Mesenchymal stem cell (in vitro differentiated cells and primary cell): ENCODE data around the gene KCND3.

ENCODE experiments used
- DNase-seq: peaks from one replicate; pipeline ENCODE4 v3.0.0-alpha.2; 2013
- H2AFZ ChIP-seq: one replicate; pipeline ENCODE4 v1.6.1; 2013; ENCODE audit warnings: low read depth, mild to moderate bottlenecking, control low read depth, inconsistent platforms, low read length, moderate library complexity
- H2AK5ac ChIP-seq: 2 replicates; pipeline ENCODE4 v1.6.1; 2013; ENCODE audit warnings: low read length, moderate library complexity, mild to moderate bottlenecking, inconsistent platforms; ENCODE audit not compliant: severe bottlenecking
- H2BK120ac ChIP-seq: one replicate; pipeline ENCODE4 v1.6.1; 2013; ENCODE audit warnings: low read depth, mild to moderate bottlenecking, inconsistent platforms, low read length, moderate library complexity
- H2BK12ac ChIP-seq, 2 experiments: one replicate each; pipeline ENCODE4 v1.6.1; 2013; ENCODE audit warnings: inconsistent platforms in 2 of 2, low read length in 2 of 2, mild to moderate bottlenecking in 2 of 2, moderate library complexity in 2 of 2, control low read depth in 1 of 2
- H2BK15ac ChIP-seq: one replicate; pipeline ENCODE4 v1.6.1; 2013; ENCODE audit warnings: mild to moderate bottlenecking, low read depth, inconsistent platforms; ENCODE audit not compliant: poor library complexity, severe bottlenecking
- H2BK5ac ChIP-seq: 2 replicates; pipeline ENCODE4 v1.6.1; 2013; ENCODE audit warnings: low read depth, mild to moderate bottlenecking, low read length, control low read depth, inconsistent platforms; ENCODE audit not compliant: poor library complexity, severe bottlenecking
- H3K14ac ChIP-seq, 2 experiments: one replicate each; pipeline ENCODE4 v1.6.1; 2013; ENCODE audit warnings: inconsistent platforms in 2 of 2, low read length in 2 of 2, control low read depth in 1 of 2, mild to moderate bottlenecking in 1 of 2, moderate library complexity in 1 of 2
- H3K18ac ChIP-seq, 2 experiments: one replicate each; pipeline ENCODE4 v1.6.1; 2013; ENCODE audit warnings: inconsistent platforms in 2 of 2, low read length in 2 of 2, control low read depth in 1 of 2, low read depth in 1 of 2, mild to moderate bottlenecking in 1 of 2
- H3K23ac ChIP-seq, 2 experiments: one replicate each; pipeline ENCODE4 v1.6.1; 2013; ENCODE audit warnings: inconsistent platforms in 2 of 2, low read length in 2 of 2, mild to moderate bottlenecking in 2 of 2, moderate library complexity in 2 of 2, control low read depth in 1 of 2
- H3K27ac ChIP-seq: 2 replicates; pipeline ENCODE4 v1.5.1; 2013; ENCODE audit warnings: mild to moderate bottlenecking, moderate library complexity, low read length, control low read depth, inconsistent platforms; ENCODE audit not compliant: poor library complexity, severe bottlenecking
- H3K27me3 ChIP-seq, 2 experiments: 2 replicates each; pipeline versions ENCODE4 v1.6.1 to v1.7.0; 2013; ENCODE audit warnings: low read length in 2 of 2, mild to moderate bottlenecking in 2 of 2, moderate library complexity in 2 of 2, control low read depth in 1 of 2, inconsistent platforms in 1 of 2; ENCODE audit not compliant: control insufficient read depth in 1 of 2, insufficient read depth in 1 of 2
- H3K36me3 ChIP-seq, 2 experiments: 2 replicates each; pipeline versions ENCODE4 v1.6.1 to v1.7.0; 2013; ENCODE audit warnings: low read length in 2 of 2, control low read depth in 1 of 2, inconsistent platforms in 1 of 2, low read depth in 1 of 2, mild to moderate bottlenecking in 1 of 2; ENCODE audit not compliant: insufficient read depth in 2 of 2, control insufficient read depth in 1 of 2
- H3K4ac ChIP-seq, 2 experiments: one replicate each; pipeline ENCODE4 v1.6.1; 2013; ENCODE audit warnings: inconsistent platforms in 2 of 2, low read length in 2 of 2, mild to moderate bottlenecking in 2 of 2, moderate library complexity in 2 of 2, control low read depth in 1 of 2, low read depth in 1 of 2
- H3K4me1 ChIP-seq: 2 replicates; pipeline ENCODE4 v1.6.1; 2013; ENCODE audit warnings: low read depth, low read length, control low read depth; ENCODE audit not compliant: control insufficient read depth, insufficient read depth
- H3K4me2 ChIP-seq: 2 replicates; pipeline ENCODE4 v1.6.1; 2013; ENCODE audit warnings: low read length, mild to moderate bottlenecking, inconsistent platforms; ENCODE audit not compliant: poor library complexity, severe bottlenecking
- H3K4me3 ChIP-seq, 2 experiments: 2 replicates each; pipeline versions ENCODE4 v1.5.1 to v1.7.0; 2013; ENCODE audit warnings: low read length in 2 of 2, mild to moderate bottlenecking in 2 of 2, control low read depth in 1 of 2, low read depth in 1 of 2; ENCODE audit not compliant: insufficient read depth in 1 of 2
- H3K79me1 ChIP-seq: replicated peaks from 2 replicates; pipeline ENCODE4 v1.6.1; 2013; ENCODE audit warnings: mild to moderate bottlenecking, control low read depth, low read length, inconsistent platforms; ENCODE audit not compliant: poor library complexity, severe bottlenecking
- H3K9ac ChIP-seq: 2 replicates; pipeline ENCODE4 v1.7.0; 2013; ENCODE audit warnings: mild to moderate bottlenecking, low read length, moderate library complexity
- H3K9me3 ChIP-seq: 2 replicates; pipeline ENCODE4 v1.7.0; 2013; ENCODE audit warnings: mild to moderate bottlenecking, low read length; ENCODE audit not compliant: control insufficient read depth
- H4K8ac ChIP-seq: one replicate; pipeline ENCODE4 v1.6.1; 2013; ENCODE audit warnings: inconsistent platforms, mild to moderate bottlenecking, low read length, moderate library complexity
- H4K91ac ChIP-seq: one replicate; pipeline ENCODE4 v1.6.1; 2013; ENCODE audit warnings: mild to moderate bottlenecking, low read length, inconsistent platforms
- WGBS: methylation state at CpG from one replicate; pipeline ENCODE4 v1.1.7; 2013; ENCODE audit warnings: mixed read lengths; 5-methylcytosine and 5-hydroxymethylcytosine counted together

KCND3 gene

DNA sequence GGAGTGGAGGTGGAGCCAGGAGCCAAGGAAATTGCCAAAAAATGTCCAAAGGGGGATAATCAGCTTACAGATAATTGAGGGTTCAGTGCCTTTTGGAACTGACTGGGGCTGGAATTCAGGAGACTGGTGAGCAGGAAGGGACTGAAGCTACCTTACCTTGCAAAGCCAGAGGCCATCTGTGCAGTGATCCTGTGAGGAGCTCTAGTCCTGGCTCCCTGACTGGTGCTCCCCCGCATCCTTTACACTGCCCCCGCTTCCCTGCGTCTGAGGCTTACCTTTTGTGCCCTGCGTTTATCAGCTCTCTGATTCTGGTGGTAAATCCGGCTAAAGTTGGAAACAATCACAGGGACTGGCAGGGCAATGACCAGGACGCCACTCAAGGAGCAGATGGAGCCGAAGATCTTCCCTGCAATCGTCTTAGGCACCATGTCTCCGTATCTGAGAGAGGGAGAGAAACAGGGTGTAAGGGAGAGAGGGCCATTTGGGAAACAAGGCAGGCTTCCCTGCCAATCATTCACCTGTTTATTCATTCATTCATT, 202.7 kb downstream of the KCND3 start:
- Histone ChIP-seq H3K4me1 (no peaks in the 10 kb centered on the region), H2BK12ac (no peak overlapping the region), H4K8ac (no peak overlapping the region), H3K4me3 (no peak overlapping the region), H3K4me2 (no peak overlapping the region), H4K91ac (no peak overlapping the region), H3K4ac (no peak overlapping the region), H2BK5ac (no peak overlapping the region), H3K36me3 (no peaks in the 10 kb centered on the region), H2BK120ac (no peak overlapping the region), H3K9ac (no peak overlapping the region), H2AFZ (no peak overlapping the region), H2AK5ac (no peak overlapping the region), H3K27me3 (peaks cover 34 to 51% of the 10 kb centered on the region in 2 experiments), H3K79me1 (no peaks in the 10 kb centered on the region), H3K9me3 (no peaks in the 10 kb centered on the region), H3K27ac (no peak overlapping the region), H3K23ac (no peak overlapping the region), H3K14ac (no peak overlapping the region), H2BK15ac (no peak overlapping the region), H3K18ac (no peak overlapping the region)
- DNase-seq = no peak
- 81% methylated on average over 9 of the region's 9 CpGs for WGBS

DNA sequence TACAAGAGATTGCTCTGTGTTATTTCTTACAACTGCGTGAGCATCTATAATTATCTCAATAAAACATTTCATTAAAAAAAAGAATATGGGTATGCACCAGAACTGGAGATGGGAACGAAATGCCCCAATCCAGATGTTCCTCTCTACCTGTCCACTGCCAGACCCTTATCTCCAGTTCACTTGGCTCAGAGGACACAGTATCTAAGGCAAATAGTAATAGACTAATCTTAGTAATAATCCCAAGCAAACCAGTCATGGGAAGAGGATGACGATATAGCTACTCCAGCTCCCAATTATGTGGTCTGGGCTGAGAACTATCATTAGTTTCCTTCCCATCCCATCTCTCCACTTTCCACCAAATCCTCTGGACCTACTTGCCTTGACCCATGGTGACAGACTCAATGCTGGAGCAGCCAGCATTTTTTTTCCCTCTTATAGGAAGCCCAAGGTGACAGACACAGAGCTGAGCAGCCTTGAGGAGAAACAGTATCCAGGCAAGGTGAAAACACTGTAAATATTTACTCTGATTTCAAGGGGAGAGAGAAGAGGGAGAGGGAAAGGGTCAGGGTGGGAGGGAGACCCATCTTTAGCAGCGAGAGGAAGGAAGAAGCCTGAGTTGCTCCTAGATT, 205.1 kb downstream of the KCND3 start:
- H3K14ac ChIP-seq = no peak overlapping the region
- no peak overlapping the region for H3K4me3 ChIP-seq
- H3K4me1 ChIP-seq = no peaks in the 10 kb centered on the region
- peaks cover 20 to 51% of the 10 kb centered on the region in 2 experiments for H3K27me3 ChIP-seq
- no peak overlapping the region for H3K23ac ChIP-seq
- no peak overlapping the region for H4K91ac ChIP-seq
- no peak overlapping the region for H2BK5ac ChIP-seq
- no peak overlapping the region for H3K4ac ChIP-seq
- H3K79me1 ChIP-seq = no peaks in the 10 kb centered on the region
- no peak overlapping the region for H4K8ac ChIP-seq
- no peaks in the 10 kb centered on the region for H3K9me3 ChIP-seq
- H2BK12ac ChIP-seq = no peak overlapping the region
- no peak overlapping the region for H3K4me2 ChIP-seq
- H2AK5ac ChIP-seq = no peak overlapping the region
- no peak overlapping the region for H2BK15ac ChIP-seq
- no peak overlapping the region for H3K18ac ChIP-seq
- no peak overlapping the region for H2AFZ ChIP-seq
- H2BK120ac ChIP-seq = no peak overlapping the region
- no peak for DNase-seq
- H3K36me3 ChIP-seq = no peaks in the 10 kb centered on the region
- H3K27ac ChIP-seq = no peak overlapping the region
- no peak overlapping the region for H3K9ac ChIP-seq
- WGBS = 81% methylated on average over 2 of the region's 4 CpGs

DNA sequence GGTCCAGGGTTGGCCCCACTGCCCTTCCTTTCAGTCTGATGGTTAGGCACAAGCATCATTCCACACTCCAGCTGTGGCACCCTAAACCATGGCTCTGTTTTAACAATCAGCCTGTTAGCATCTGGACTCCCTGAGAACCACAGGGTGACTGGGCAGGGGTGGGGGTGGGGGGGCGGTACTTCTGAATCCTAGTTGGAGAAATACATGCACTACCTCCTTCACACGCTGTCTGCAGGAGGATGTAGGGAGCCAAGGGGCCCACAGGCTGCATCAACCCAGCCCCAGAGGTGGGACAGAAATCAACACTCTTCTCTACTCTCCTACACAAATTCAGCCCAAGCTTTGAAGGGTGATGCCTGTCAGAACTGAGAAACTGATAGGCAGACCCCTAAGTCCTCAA, 209.9 kb downstream of the KCND3 start:
- no peak overlapping the region for H3K4ac ChIP-seq
- H3K9ac ChIP-seq = no peak overlapping the region
- no peak overlapping the region for H3K14ac ChIP-seq
- no peak overlapping the region for H3K23ac ChIP-seq
- no peak overlapping the region for H2AFZ ChIP-seq
- H3K27ac ChIP-seq = no peak overlapping the region
- H3K27me3 ChIP-seq = peaks cover 0 to 15% of the 10 kb centered on the region in 2 experiments
- H3K18ac ChIP-seq = no peak overlapping the region
- no peak overlapping the region for H2BK120ac ChIP-seq
- H3K9me3 ChIP-seq = no peaks in the 10 kb centered on the region
- no peak overlapping the region for H4K91ac ChIP-seq
- H2AK5ac ChIP-seq = no peak overlapping the region
- no peak overlapping the region for H2BK5ac ChIP-seq
- no peaks in the 10 kb centered on the region for H3K79me1 ChIP-seq
- H4K8ac ChIP-seq = no peak overlapping the region
- H3K36me3 ChIP-seq = no peaks in the 10 kb centered on the region
- no peak overlapping the region for H2BK15ac ChIP-seq
- H3K4me1 ChIP-seq = no peaks in the 10 kb centered on the region
- no peak overlapping the region for H3K4me2 ChIP-seq
- WGBS = no CpG with 5 or more reads among the region's 2 CpGs
- H3K4me3 ChIP-seq = no peak overlapping the region
- no peak for DNase-seq
- H2BK12ac ChIP-seq = no peak overlapping the region

DNA sequence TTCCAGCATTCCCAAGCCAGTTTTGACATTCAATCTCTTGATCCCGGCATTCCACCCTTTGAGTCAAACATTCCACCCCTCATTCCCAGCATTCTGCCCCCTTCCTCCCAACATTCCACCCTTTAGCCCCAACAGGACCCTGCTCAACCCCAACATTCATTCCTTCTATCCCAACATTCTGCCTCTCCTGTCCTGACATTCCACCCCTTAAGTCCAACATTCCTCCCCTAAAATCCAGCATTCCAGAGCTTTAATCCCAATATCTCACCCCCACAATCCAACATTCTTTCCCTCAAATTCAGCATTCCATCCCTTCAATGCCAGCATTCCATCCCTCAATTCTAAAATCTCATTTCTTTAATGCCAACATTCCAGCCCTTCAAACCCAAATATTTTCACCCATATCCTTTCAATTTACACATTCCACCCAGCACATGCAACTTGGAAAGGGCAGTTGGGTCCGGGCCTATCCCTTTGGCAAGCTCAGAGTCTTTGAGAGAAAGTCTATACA, 210.9 kb downstream of the KCND3 start:
- Histone ChIP-seq H4K91ac (no peak overlapping the region), H3K18ac (no peak overlapping the region), H2BK5ac (no peak overlapping the region), H3K14ac (no peak overlapping the region), H2AK5ac (no peak overlapping the region), H3K4me2 (no peak overlapping the region), H3K9ac (no peak overlapping the region), H3K27me3 (peaks cover 0 to 11% of the 10 kb centered on the region in 2 experiments), H2BK120ac (no peak overlapping the region), H3K4me3 (no peak overlapping the region), H3K79me1 (no peaks in the 10 kb centered on the region), H3K4ac (no peak overlapping the region), H3K4me1 (no peaks in the 10 kb centered on the region), H2AFZ (no peak overlapping the region), H3K23ac (no peak overlapping the region), H3K27ac (no peak overlapping the region), H2BK12ac (no peak overlapping the region), H3K9me3 (no peaks in the 10 kb centered on the region), H4K8ac (no peak overlapping the region), H3K36me3 (no peaks in the 10 kb centered on the region), H2BK15ac (no peak overlapping the region)
- 62% methylated on average over 2 of the region's 2 CpGs for WGBS
- no peak for DNase-seq
